ENCODE measurements around the gene DCTD. TPM values are rescaled to one million over a fixed set of nuclear protein-coding genes. Genes with fewer than 3 reads are reported as not detected.

The DCTD gene
- polyA plus RNA-seq, 1 experiment = 195 TPM

DNA sequence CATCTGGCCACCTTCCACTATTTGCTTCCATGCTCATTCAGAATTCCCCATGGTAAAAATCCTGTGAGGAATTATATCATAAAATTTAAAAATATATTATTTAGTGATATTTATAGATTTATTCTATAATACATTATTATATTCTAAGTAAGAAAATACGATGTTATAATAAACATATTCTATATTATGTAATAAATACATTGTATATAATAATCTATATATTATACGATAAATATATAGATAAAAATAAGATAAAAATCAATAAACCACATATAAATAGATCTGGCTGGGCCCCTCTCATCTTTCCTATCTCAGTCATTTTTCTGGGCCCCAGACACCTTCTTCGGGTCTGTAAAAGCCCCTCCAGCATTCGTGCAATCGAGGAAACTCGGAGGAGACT is 68.5 kb downstream of the DCTD start:
- H3K27ac ChIP-seq (ENCODE audit: low read depth, low read length) = no peak overlapping the region
- ChIA-PET POLR2A (no interaction called here), CTCF (no interaction called here)
- peaks cover 8% of the 10 kb centered on the region for H3K9me3 ChIP-seq (ENCODE audit: control insufficient read depth, insufficient read depth, low read length)
- TF ChIP-seq, protein P1, sequence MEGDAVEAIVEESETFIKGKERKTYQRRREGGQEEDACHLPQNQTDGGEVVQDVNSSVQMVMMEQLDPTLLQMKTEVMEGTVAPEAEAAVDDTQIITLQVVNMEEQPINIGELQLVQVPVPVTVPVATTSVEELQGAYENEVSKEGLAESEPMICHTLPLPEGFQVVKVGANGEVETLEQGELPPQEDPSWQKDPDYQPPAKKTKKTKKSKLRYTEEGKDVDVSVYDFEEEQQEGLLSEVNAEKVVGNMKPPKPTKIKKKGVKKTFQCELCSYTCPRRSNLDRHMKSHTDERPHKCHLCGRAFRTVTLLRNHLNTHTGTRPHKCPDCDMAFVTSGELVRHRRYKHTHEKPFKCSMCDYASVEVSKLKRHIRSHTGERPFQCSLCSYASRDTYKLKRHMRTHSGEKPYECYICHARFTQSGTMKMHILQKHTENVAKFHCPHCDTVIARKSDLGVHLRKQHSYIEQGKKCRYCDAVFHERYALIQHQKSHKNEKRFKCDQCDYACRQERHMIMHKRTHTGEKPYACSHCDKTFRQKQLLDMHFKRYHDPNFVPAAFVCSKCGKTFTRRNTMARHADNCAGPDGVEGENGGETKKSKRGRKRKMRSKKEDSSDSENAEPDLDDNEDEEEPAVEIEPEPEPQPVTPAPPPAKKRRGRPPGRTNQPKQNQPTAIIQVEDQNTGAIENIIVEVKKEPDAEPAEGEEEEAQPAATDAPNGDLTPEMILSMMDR (IDR thresholded peaks at IDR 0.05; ENCODE audit: low read depth, low read length) = no peak
- DNase-seq (ENCODE audit: low read depth, low spot score) = no peak
- H3K4me3 ChIP-seq (ENCODE audit: low read depth, low read length) = no peak overlapping the region
- H3K27me3 ChIP-seq (ENCODE audit: control insufficient read depth, insufficient read depth, low read length) = peaks cover 11% of the 10 kb centered on the region

DNA sequence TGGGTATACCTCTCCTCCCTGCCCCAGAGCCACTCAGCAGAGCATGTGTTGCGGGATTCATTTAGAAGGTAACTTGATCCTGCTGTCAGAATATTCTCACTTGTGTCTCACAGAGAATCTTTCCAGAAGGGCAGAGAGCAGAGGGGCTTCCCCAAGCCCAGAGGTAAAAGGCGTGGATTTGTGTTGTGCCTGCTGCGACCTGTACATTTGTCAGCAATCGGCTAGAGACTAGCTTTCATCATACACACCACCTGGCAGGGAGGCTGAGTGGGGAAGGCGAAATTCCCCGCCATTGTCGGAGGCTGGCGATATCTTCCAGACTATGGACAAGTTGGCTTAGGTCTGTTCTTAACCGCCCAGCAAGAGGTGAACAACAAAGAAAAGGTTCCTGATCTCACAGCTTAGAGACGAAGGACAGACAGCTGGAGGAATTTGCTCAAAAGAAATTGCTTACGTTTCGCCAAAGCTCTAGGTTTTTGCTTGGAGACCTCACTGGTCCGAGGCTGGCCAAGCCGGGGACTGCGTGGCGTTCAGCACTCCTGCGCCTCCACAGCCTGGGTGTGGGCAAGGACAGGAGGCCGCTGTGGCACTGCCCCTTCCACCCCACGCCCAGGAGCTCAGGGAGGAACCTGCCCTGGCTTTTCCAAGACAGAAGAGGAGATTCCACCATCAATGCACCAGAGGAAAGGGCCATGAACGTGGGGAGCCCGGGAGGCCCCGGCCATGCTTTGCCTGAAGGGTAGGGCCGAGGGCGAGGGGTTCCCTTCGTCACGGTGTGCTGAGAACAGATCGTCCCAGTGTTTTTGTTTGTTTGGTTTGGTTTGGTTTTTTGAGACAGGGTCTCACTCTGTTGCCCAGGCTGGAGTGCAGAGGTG is 69.4 kb downstream of the DCTD start:
- no peak for DNase-seq (ENCODE audit: low read depth, low spot score)
- Histone ChIP-seq H3K9me3 (ENCODE audit: control insufficient read depth, insufficient read depth, low read length) (peaks cover 5% of the 10 kb centered on the region), H3K27me3 (ENCODE audit: control insufficient read depth, insufficient read depth, low read length) (peaks cover 12% of the 10 kb centered on the region), H3K4me3 (ENCODE audit: low read depth, low read length) (no peak overlapping the region), H3K27ac (ENCODE audit: low read depth, low read length) (no peak overlapping the region)
- TF ChIP-seq, protein P1 (IDR thresholded peaks at IDR 0.05; ENCODE audit: low read depth, low read length) = no peak
- POLR2A ChIA-PET = no interaction called here
- CTCF ChIA-PET = no interaction called here

- Histone ChIP-seq H3K4me3 (ENCODE audit: low read depth, low read length) (no peak overlapping the region), H3K27me3 (ENCODE audit: control insufficient read depth, insufficient read depth, low read length) (peaks cover 12% of the 10 kb centered on the region), H3K9me3 (ENCODE audit: control insufficient read depth, insufficient read depth, low read length) (peaks cover 6% of the 10 kb centered on the region; the same call in 1 of the 2 replicates), H3K27ac (ENCODE audit: low read depth, low read length) (no peak overlapping the region)
- TF ChIP-seq, protein P1 (IDR thresholded peaks at IDR 0.05; ENCODE audit: low read depth, low read length) = no peak
- POLR2A ChIA-PET = no interaction called here
- CTCF ChIA-PET = interaction anchor here (0.6 kb wide), 1 partner anchor 410 kb away, joined by 3 read pairs; no protein-coding TSS in a partner anchor
- no peak for DNase-seq (ENCODE audit: low read depth, low spot score)
Observed at GRCh38 chr4:182846036-182846435, 71.2 kb downstream of the DCTD start.

- peaks cover 7% of the 10 kb centered on the region; the same call in 1 of the 2 replicates for H3K9me3 ChIP-seq (ENCODE audit: control insufficient read depth, insufficient read depth, low read length)
- H3K27ac ChIP-seq (ENCODE audit: low read depth, low read length) = no peak overlapping the region
- H3K4me3 ChIP-seq (ENCODE audit: low read depth, low read length) = no peak overlapping the region
- DNase-seq (ENCODE audit: low read depth, low spot score) = no peak
- ChIA-PET CTCF (interaction anchor here (0.6 kb wide), 1 partner anchor 1702 kb away, joined by 3 read pairs; no protein-coding TSS in a partner anchor), POLR2A (no interaction called here)
- TF ChIP-seq, protein P1 (IDR thresholded peaks at IDR 0.05; ENCODE audit: low read depth, low read length) = no peak
- peaks cover 12% of the 10 kb centered on the region for H3K27me3 ChIP-seq (ENCODE audit: control insufficient read depth, insufficient read depth, low read length)
Observed at GRCh38 chr4:182845618-182846017, 71.6 kb downstream of the DCTD start.

- no peak for DNase-seq (ENCODE audit: low read depth, low spot score)
- H3K4me3 ChIP-seq (ENCODE audit: low read depth, low read length) = no peak overlapping the region
- POLR2A ChIA-PET = no interaction called here
- TF ChIP-seq, protein P1 (IDR thresholded peaks at IDR 0.05; ENCODE audit: low read depth, low read length) = no peak
- CTCF ChIA-PET = no interaction called here
- peaks cover 7% of the 10 kb centered on the region; the same call in 1 of the 2 replicates for H3K9me3 ChIP-seq (ENCODE audit: control insufficient read depth, insufficient read depth, low read length)
- H3K27ac ChIP-seq (ENCODE audit: low read depth, low read length) = no peak overlapping the region
- H3K27me3 ChIP-seq (ENCODE audit: control insufficient read depth, insufficient read depth, low read length) = peaks cover 10% of the 10 kb centered on the region
Observed at GRCh38 chr4:182843808-182844325, 73.3 kb downstream of the DCTD start.

All from AG04450 (cell line).